MM.1S (cell line): ENCODE measurements around the gene PRMT2.

ENCODE experiments used
- CTCF ChIP-seq: fragments of 300-600 bp; sonication (generic); IDR thresholded peaks from 2 replicates; pipeline ENCODE4 v1.5.1; 2016; ENCODE audit warnings: antibody characterized with exemption, low read length, mixed read lengths
- EZH2 ChIP-seq: fragments of 300-600 bp; sonication (generic); optimal IDR thresholded peaks from 2 replicates; pipeline ENCODE3; 2017; ENCODE audit warnings: low read depth, mild to moderate bottlenecking, antibody characterized with exemption, low read length, mixed read lengths

DNA sequence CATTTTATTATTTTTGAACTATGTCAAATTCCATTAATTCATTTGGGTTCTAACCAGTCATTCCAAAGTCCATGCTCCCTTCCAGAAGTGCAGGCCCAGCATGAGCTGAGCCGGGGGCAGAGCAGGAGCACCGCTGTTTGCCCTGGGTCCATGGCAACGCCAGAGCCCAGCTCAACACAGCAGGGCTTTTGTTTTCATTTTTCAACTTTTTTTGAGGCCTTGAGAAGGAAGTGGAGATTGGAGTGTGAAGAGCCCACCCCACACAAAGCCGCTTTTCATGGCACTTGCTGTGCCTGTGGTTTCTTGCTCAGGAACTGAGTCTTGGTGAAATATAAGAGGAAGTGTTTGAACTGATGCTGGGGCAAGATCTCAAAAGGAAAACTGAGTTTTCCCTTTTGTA is 13.2 kb upstream of the PRMT2 start:
- TF ChIP-seq CTCF (no peak), EZH2 (no peak)
